H9 (cell line): ENCODE data around the gene PKNOX2. TPM values are rescaled to one million over a fixed set of nuclear protein-coding genes. Genes with fewer than 3 reads are reported as not detected.
A peak's percentile ranks its signal among the peaks of the same experiment; 100 is the strongest.

ENCODE experiments used
- DNase-seq: peaks from one replicate; pipeline ENCODE4 v3.0.0-alpha.2; 2017
- H2AFZ ChIP-seq: one replicate; pipeline ENCODE4 v1.6.1; 2013; ENCODE audit warnings: mild to moderate bottlenecking, low read length, control low read depth, moderate library complexity
- H2AK5ac ChIP-seq: 2 replicates; pipeline ENCODE4 v1.6.1; 2013; ENCODE audit warnings: low read length, control low read depth, mixed read lengths; ENCODE audit not compliant: insufficient read length
- H2BK120ac ChIP-seq: one replicate; pipeline ENCODE4 v1.6.1; 2013; ENCODE audit warnings: low read depth, mild to moderate bottlenecking, low read length, control low read depth, inconsistent platforms; ENCODE audit not compliant: poor library complexity, severe bottlenecking
- H2BK12ac ChIP-seq: 2 replicates; pipeline ENCODE4 v1.6.1; 2013; ENCODE audit warnings: low read length, control low read depth, mixed read lengths, low read depth; ENCODE audit not compliant: insufficient read length
- H2BK15ac ChIP-seq: 2 replicates; pipeline ENCODE4 v1.6.1; 2013; ENCODE audit warnings: low read depth, low read length, control low read depth
- H2BK20ac ChIP-seq: one replicate; pipeline ENCODE4 v1.6.1; 2013; ENCODE audit warnings: low read depth, mild to moderate bottlenecking, low read length, control low read depth, inconsistent platforms; ENCODE audit not compliant: poor library complexity, severe bottlenecking
- H2BK5ac ChIP-seq: 2 replicates; pipeline ENCODE4 v1.6.1; 2013; ENCODE audit warnings: low read length, control low read depth, mixed read lengths; ENCODE audit not compliant: insufficient read length
- H3K14ac ChIP-seq: 2 replicates; pipeline ENCODE4 v1.6.1; 2013; ENCODE audit warnings: low read length, control low read depth; ENCODE audit not compliant: insufficient read depth
- H3K18ac ChIP-seq: 2 replicates; pipeline ENCODE4 v1.6.1; 2013; ENCODE audit warnings: low read depth, mild to moderate bottlenecking, mixed read lengths, low read length, control low read depth; ENCODE audit not compliant: insufficient read length
- H3K23ac ChIP-seq: 2 replicates; pipeline ENCODE4 v1.6.1; 2013; ENCODE audit warnings: low read length, control low read depth, mixed read lengths, low read depth; ENCODE audit not compliant: insufficient read length
- H3K23me2 ChIP-seq: 2 replicates; pipeline ENCODE4 v1.6.1; 2013; ENCODE audit warnings: low read depth, mild to moderate bottlenecking, mixed read lengths, low read length, control low read depth; ENCODE audit not compliant: insufficient read length, poor library complexity, severe bottlenecking
- H3K27ac ChIP-seq: 2 replicates; pipeline ENCODE4 v1.5.1; 2013; ENCODE audit warnings: low read length, control low read depth, mixed read lengths, low read depth; ENCODE audit not compliant: insufficient read length
- H3K27me3 ChIP-seq: 2 replicates; pipeline ENCODE4 v1.6.1; 2013; ENCODE audit warnings: low read length, control low read depth, inconsistent platforms; ENCODE audit not compliant: insufficient read depth
- H3K4ac ChIP-seq: 2 replicates; pipeline ENCODE4 v1.6.1; 2013; ENCODE audit warnings: low read depth, mild to moderate bottlenecking, control low read depth, inconsistent platforms, low read length, moderate library complexity
- H3K4me1 ChIP-seq: 2 replicates; pipeline ENCODE4 v1.6.1; 2013; ENCODE audit warnings: low read length, control low read depth, inconsistent platforms; ENCODE audit not compliant: insufficient read depth
- H3K4me2 ChIP-seq: 2 replicates; pipeline ENCODE4 v1.6.1; 2013; ENCODE audit warnings: low read length, control low read depth, mixed read lengths; ENCODE audit not compliant: insufficient read length, insufficient read depth
- H3K56ac ChIP-seq: 2 replicates; pipeline ENCODE4 v1.6.1; 2013; ENCODE audit warnings: low read depth, mild to moderate bottlenecking, mixed read lengths, low read length, control low read depth; ENCODE audit not compliant: insufficient read length
- H3K79me1 ChIP-seq: 2 replicates; pipeline ENCODE4 v1.6.1; 2013; ENCODE audit warnings: low read depth, mild to moderate bottlenecking, moderate library complexity, low read length, control low read depth, inconsistent platforms; ENCODE audit not compliant: insufficient read depth, poor library complexity, severe bottlenecking
- H3K79me2 ChIP-seq: 2 replicates; pipeline ENCODE4 v1.6.1; 2013; ENCODE audit warnings: low read length, control low read depth, inconsistent platforms; ENCODE audit not compliant: insufficient read depth
- H3K9ac ChIP-seq: 2 replicates; pipeline ENCODE4 v1.6.1; 2013; ENCODE audit warnings: low read length, control low read depth, mixed read lengths; ENCODE audit not compliant: insufficient read length; ENCODE audit errors: extremely low read depth
- H3K9me3 ChIP-seq: one replicate; pipeline ENCODE4 v1.6.1; 2013; ENCODE audit warnings: low read depth, low read length, inconsistent platforms; ENCODE audit not compliant: control insufficient read depth
- H3T11ph ChIP-seq: one replicate; pipeline ENCODE4 v1.6.1; 2013; ENCODE audit warnings: mild to moderate bottlenecking, low read length, control low read depth, inconsistent platforms
- H4K20me1 ChIP-seq: one replicate; pipeline ENCODE4 v1.6.1; 2013; ENCODE audit not compliant: control insufficient read depth, insufficient read length, insufficient read depth
- H4K5ac ChIP-seq: 2 replicates; pipeline ENCODE4 v1.6.1; 2013; ENCODE audit warnings: low read depth, mild to moderate bottlenecking, mixed read lengths, low read length, control low read depth; ENCODE audit not compliant: insufficient read length
- H4K8ac ChIP-seq: replicated peaks from 2 replicates; pipeline ENCODE4 v1.6.1; 2013; ENCODE audit warnings: low read length, control low read depth, mixed read lengths, low read depth; ENCODE audit not compliant: insufficient read length
- H4K91ac ChIP-seq: 2 replicates; pipeline ENCODE4 v1.6.1; 2013; ENCODE audit warnings: low read depth, mild to moderate bottlenecking, moderate library complexity, mixed read lengths, low read length, control low read depth; ENCODE audit not compliant: insufficient read length
- H3K27ac Mint-ChIP-seq, 3 experiments: 2 replicates in 2 of 3; 3 replicates in 1 of 3; pipeline ENCODE4 v1.8.0; 2020 to 2021; ENCODE audit warnings: mixed read lengths in 3 of 3, mild to moderate bottlenecking in 1 of 3, moderate library complexity in 1 of 3
- H3K27me3 Mint-ChIP-seq: 2 replicates; pipeline ENCODE4 v1.8.0; 2021; ENCODE audit warnings: low read depth, mild to moderate bottlenecking, moderate library complexity, mixed read lengths
- H3K36me3 Mint-ChIP-seq, 3 experiments: 2 replicates in 2 of 3; 3 replicates in 1 of 3; pipeline ENCODE4 v1.8.0; 2020 to 2021; ENCODE audit warnings: low read depth in 3 of 3, mixed read lengths in 3 of 3; ENCODE audit not compliant: insufficient read depth in 1 of 3
- H3K4me1 Mint-ChIP-seq, 2 experiments: 2 replicates each; pipeline ENCODE4 v1.8.0; 2020; ENCODE audit warnings: mixed read lengths in 2 of 2
- H3K4me3 Mint-ChIP-seq, 2 experiments: 2 replicates in 1 of 2; 3 replicates in 1 of 2; pipeline ENCODE4 v1.8.0; 2020 to 2021; ENCODE audit warnings: mild to moderate bottlenecking in 2 of 2, mixed read lengths in 2 of 2, moderate library complexity in 1 of 2
- H3K9me3 Mint-ChIP-seq, 2 experiments: 2 replicates in 1 of 2; 3 replicates in 1 of 2; pipeline ENCODE4 v1.8.0; 2020; ENCODE audit warnings: mild to moderate bottlenecking in 2 of 2, mixed read lengths in 2 of 2, moderate library complexity in 1 of 2
- WGBS: extraction: QIAGEN DNeasy Blood & Tissue Kit; methylation state at CpG from one replicate; pipeline ENCODE4 v1.1.7; 2013; ENCODE audit warnings: missing lambda C conversion rate, low lambda C conversion rate, mixed read lengths; ENCODE audit not compliant: insufficient read length; ENCODE audit errors: extremely low coverage; 5-methylcytosine and 5-hydroxymethylcytosine counted together
- total RNA-seq: library from RNA; stranded (reverse); gene quantifications from 2 replicates; pipeline ENCODE4 v1.2.1, GENCODE V29; 2021
- TF ChIP-seq, protein P1 (sequence below): fragments of 200-600 bp; sonication (generic); conservative IDR thresholded peaks from 3 replicates; pipeline ENCODE4 v1.8.0; 2021; ENCODE audit warnings: antibody characterized with exemption, mild to moderate bottlenecking

The PKNOX2 gene
- total RNA-seq, 1 experiment from 2014 or later: 1.3 TPM

DNA sequence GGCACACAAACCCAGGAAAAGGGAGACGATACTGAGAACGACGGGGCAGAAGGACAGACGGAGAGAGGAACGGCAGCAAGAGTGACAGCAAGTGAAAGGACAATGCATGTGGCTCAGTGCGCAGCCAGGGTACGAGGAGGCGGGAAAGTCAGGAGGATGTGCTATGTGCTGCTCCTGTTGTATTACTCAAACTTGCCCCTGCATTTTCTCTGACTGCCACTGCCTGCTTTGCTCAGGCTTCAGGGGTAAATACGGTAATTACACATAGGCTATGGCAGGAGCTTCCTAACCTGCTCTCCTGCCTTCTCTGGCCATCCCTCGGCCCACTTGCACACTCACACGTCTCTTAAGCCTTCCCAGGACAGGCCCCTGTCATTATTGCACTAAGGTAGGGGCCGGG is 236.7 kb downstream of the PKNOX2 start:
- Mint-ChIP-seq H3K9me3 (peaks cover 0 to 2% of the 10 kb centered on the region in 2 experiments; a peak in 1 of 5 replicates), H3K4me1 (peaks cover 63 to 68% of the 10 kb centered on the region in 2 experiments), H3K4me3 (no peak overlapping the region), H3K27me3 (peaks cover 21% of the 10 kb centered on the region), H3K27ac (peak overlapping the region in 1 of 3 experiments; percentile 59; a peak in 3 of 7 replicates), H3K36me3 (peaks cover 0 to 13% (median 0%) of the 10 kb centered on the region in 3 experiments; a peak in 3 of 7 replicates)
- H4K8ac ChIP-seq: no peak overlapping the region
- H2BK12ac ChIP-seq: no peak overlapping the region
- no peak overlapping the region for H2BK120ac ChIP-seq
- H4K91ac ChIP-seq: no peak overlapping the region
- H3K4me2 ChIP-seq: no peak overlapping the region
- DNase-seq: no peak
- no peak overlapping the region for H2BK5ac ChIP-seq
- H3K23ac ChIP-seq: no peak overlapping the region
- TF ChIP-seq, protein P1, sequence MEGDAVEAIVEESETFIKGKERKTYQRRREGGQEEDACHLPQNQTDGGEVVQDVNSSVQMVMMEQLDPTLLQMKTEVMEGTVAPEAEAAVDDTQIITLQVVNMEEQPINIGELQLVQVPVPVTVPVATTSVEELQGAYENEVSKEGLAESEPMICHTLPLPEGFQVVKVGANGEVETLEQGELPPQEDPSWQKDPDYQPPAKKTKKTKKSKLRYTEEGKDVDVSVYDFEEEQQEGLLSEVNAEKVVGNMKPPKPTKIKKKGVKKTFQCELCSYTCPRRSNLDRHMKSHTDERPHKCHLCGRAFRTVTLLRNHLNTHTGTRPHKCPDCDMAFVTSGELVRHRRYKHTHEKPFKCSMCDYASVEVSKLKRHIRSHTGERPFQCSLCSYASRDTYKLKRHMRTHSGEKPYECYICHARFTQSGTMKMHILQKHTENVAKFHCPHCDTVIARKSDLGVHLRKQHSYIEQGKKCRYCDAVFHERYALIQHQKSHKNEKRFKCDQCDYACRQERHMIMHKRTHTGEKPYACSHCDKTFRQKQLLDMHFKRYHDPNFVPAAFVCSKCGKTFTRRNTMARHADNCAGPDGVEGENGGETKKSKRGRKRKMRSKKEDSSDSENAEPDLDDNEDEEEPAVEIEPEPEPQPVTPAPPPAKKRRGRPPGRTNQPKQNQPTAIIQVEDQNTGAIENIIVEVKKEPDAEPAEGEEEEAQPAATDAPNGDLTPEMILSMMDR: no peak
- H3K18ac ChIP-seq: peak overlapping the region; percentile 3
- peaks cover 8% of the 10 kb centered on the region; the same call in 1 of the 2 replicates for H3K4me1 ChIP-seq
- no peaks in the 10 kb centered on the region for H4K20me1 ChIP-seq
- H2BK15ac ChIP-seq: no peak overlapping the region
- no peaks in the 10 kb centered on the region for H3K79me2 ChIP-seq
- no peaks in the 10 kb centered on the region for H3K23me2 ChIP-seq
- no peak overlapping the region for H3K4ac ChIP-seq
- no peak overlapping the region for H2AK5ac ChIP-seq
- H3K79me1 ChIP-seq: no peaks in the 10 kb centered on the region
- no peaks in the 10 kb centered on the region for H3K27me3 ChIP-seq
- H3K27ac ChIP-seq: no peak overlapping the region
- H2AFZ ChIP-seq: no peak overlapping the region
- H4K5ac ChIP-seq: no peak overlapping the region
- no peak overlapping the region for H3K9ac ChIP-seq
- no peak overlapping the region for H3T11ph ChIP-seq
- H2BK20ac ChIP-seq: no peak overlapping the region
- H3K56ac ChIP-seq: no peak overlapping the region
- H3K9me3 ChIP-seq: no peaks in the 10 kb centered on the region
- WGBS: no CpG with 5 or more reads among the region's 12 CpGs
- H3K14ac ChIP-seq: peak overlapping the region; percentile 21; the same call in 1 of the 2 replicates
